Measurements from ENCODE around the gene SYPL2. TPM values are rescaled to one million over a fixed set of nuclear protein-coding genes. Genes with fewer than 3 reads are reported as not detected.

The SYPL2 gene
- total and polyA plus RNA-seq, 2 donors (not counting 3 experiments of a cell fraction or from before 2014, with no cell fraction given), result not detected

GRCh38 chr1:109521002-109521951 lies 54.9 kb downstream of the SYPL2 start:
- Histone ChIP-seq H3K79me2 (ENCODE audit: control insufficient read depth, insufficient read depth, low read length) (no peaks in the 10 kb centered on the region), H3K27me3 (ENCODE audit: control insufficient read depth in 2 of 2, insufficient read depth in 2 of 2, low read length in 2 of 2) (peaks cover 16 to 18% of the 10 kb centered on the region in 2 experiments), H2AFZ (ENCODE audit: low read depth, low read length) (no peak overlapping the region), H3K27ac (ENCODE audit: insufficient read depth, low read depth, low read length) (no peak overlapping the region), H3K9me3 (replicated peaks; ENCODE audit: control insufficient read depth, insufficient read depth, low read length) (no peaks in the 10 kb centered on the region), H3K9ac (replicated peaks; ENCODE audit: extremely low read depth, insufficient read depth, low read length) (no peak overlapping the region), H3K4me2 (ENCODE audit: insufficient read depth, low read length) (no peak overlapping the region), H3K4me3 (replicated peaks in 1 of 3; ENCODE audit: insufficient read depth in 1 of 3, low read depth in 1 of 3, low read length in 3 of 3) (no peak overlapping the region), H3K4me1 (ENCODE audit: control insufficient read depth, extremely low read depth, insufficient read depth, low read length) (no peaks in the 10 kb centered on the region), H3K36me3 (ENCODE audit: control insufficient read depth in 2 of 2, extremely low read depth in 1 of 2, insufficient read depth in 2 of 2, low read length in 2 of 2) (no peaks in the 10 kb centered on the region), H4K20me1 (replicated peaks; ENCODE audit: control insufficient read depth, extremely low read depth, insufficient read depth, low read length) (no peaks in the 10 kb centered on the region), H3K9me1 (replicated peaks; ENCODE audit: control insufficient read depth, extremely low read depth, insufficient read depth, low read length) (no peaks in the 10 kb centered on the region)
- TF ChIP-seq POLR2AphosphoS5 (IDR thresholded peaks at IDR 0.05; ENCODE audit: insufficient read depth, low read depth, low read length) (no peak), POLR2A (IDR thresholded peaks at IDR 0.05; ENCODE audit: low read depth, low read length) (no peak), EZH2 (IDR thresholded peaks at IDR 0.05; ENCODE audit: borderline replicate concordance, low read depth, low read length, severe bottlenecking) (no peak)
- dilution Hi-C loops (cut with MboI; ENCODE audit: extremely low pct_ligation_motif_present, low sequenced_read_pairs) (no loop called here), intact Hi-C loops (cut with micrococcal nuclease) (no loop called here)
- ChIA-PET POLR2A (no interaction called here), CTCF (interaction anchor here (0.9 to 3.1 kb wide), 3 partner anchors 9 to 11 kb away, joined by 3 to 22 read pairs (median 15); no protein-coding TSS in a partner anchor)
- BruUV-seq (replicated peaks), result no TSS peak
- DNase-seq (ENCODE audit: low read depth, low spot score) (no peak), FAIRE-seq (no peak)

- no peak overlapping the region for H3K4me2 ChIP-seq (ENCODE audit: insufficient read depth, low read length)
- TF ChIP-seq EZH2 (IDR thresholded peaks at IDR 0.05; ENCODE audit: borderline replicate concordance, low read depth, low read length, severe bottlenecking), result no peak
- FAIRE-seq (no peak), DNase-seq (ENCODE audit: low read depth, low spot score) (no peak)
- H3K36me3 ChIP-seq (ENCODE audit: control insufficient read depth in 2 of 2, extremely low read depth in 1 of 2, insufficient read depth in 2 of 2, low read length in 2 of 2), result no peaks in the 10 kb centered on the region
- no peak overlapping the region for H3K4me3 ChIP-seq (replicated peaks in 1 of 3; ENCODE audit: insufficient read depth in 1 of 3, low read depth in 1 of 3, low read length in 3 of 3)
- H3K27me3 ChIP-seq (ENCODE audit: control insufficient read depth in 2 of 2, insufficient read depth in 2 of 2, low read length in 2 of 2), result peaks cover 16 to 18% of the 10 kb centered on the region in 2 experiments
- intact Hi-C loops (cut with micrococcal nuclease), result no loop called here
- no peak overlapping the region for H2AFZ ChIP-seq (ENCODE audit: low read depth, low read length)
- ChIA-PET POLR2A (no interaction called here), CTCF (interaction anchor here (0.9 to 18.7 kb wide), 3 partner anchors 9 to 22 kb away, joined by 3 to 955 read pairs (median 22); partner anchors contain the start of genes AMIGO1 and CYB561D1)
- dilution Hi-C loops (cut with MboI; ENCODE audit: extremely low pct_ligation_motif_present, low sequenced_read_pairs), result no loop called here
- H3K9me3 ChIP-seq (replicated peaks; ENCODE audit: control insufficient read depth, insufficient read depth, low read length), result no peaks in the 10 kb centered on the region
- no peak overlapping the region for H3K9ac ChIP-seq (replicated peaks; ENCODE audit: extremely low read depth, insufficient read depth, low read length)
- no peaks in the 10 kb centered on the region for H3K4me1 ChIP-seq (ENCODE audit: control insufficient read depth, extremely low read depth, insufficient read depth, low read length)
- no peaks in the 10 kb centered on the region for H3K9me1 ChIP-seq (replicated peaks; ENCODE audit: control insufficient read depth, extremely low read depth, insufficient read depth, low read length)
- H3K27ac ChIP-seq (ENCODE audit: insufficient read depth, low read depth, low read length), result no peak overlapping the region
- H4K20me1 ChIP-seq (replicated peaks; ENCODE audit: control insufficient read depth, extremely low read depth, insufficient read depth, low read length), result no peaks in the 10 kb centered on the region
- BruUV-seq (replicated peaks), result no TSS peak
- H3K79me2 ChIP-seq (ENCODE audit: control insufficient read depth, insufficient read depth, low read length), result no peaks in the 10 kb centered on the region
Observed at GRCh38 chr1:109522026-109522425, 55.7 kb downstream of the SYPL2 start.
